Liver (tissue), 9 donors: ENCODE results near the gene HBG1. TPM values are rescaled to one million over a fixed set of nuclear protein-coding genes. Genes with fewer than 3 reads are reported as not detected.

Experiments
- DNase-seq: peaks from one replicate; pipeline ENCODE4 v3.0.0-alpha.2; 2017; ENCODE audit warnings: low spot score
- H3K27ac ChIP-seq, 2 donors: one replicate each; pipeline ENCODE4 v1.7.0; 2013; ENCODE audit warnings: inconsistent platforms in 2 of 2, low read length in 2 of 2, control low read depth in 1 of 2, low read depth in 1 of 2, mild to moderate bottlenecking in 1 of 2
- H3K27me3 ChIP-seq, 4 donors: one replicate each; pipeline versions ENCODE4 v1.6.1 to v1.7.0; 2013; ENCODE audit warnings: low read length in 3 of 4, inconsistent platforms in 1 of 4, mild to moderate bottlenecking in 1 of 4, moderate library complexity in 1 of 4; ENCODE audit not compliant: control insufficient read depth in 4 of 4, insufficient read depth in 4 of 4
- H3K36me3 ChIP-seq, 4 donors: one replicate each; pipeline versions ENCODE4 v1.6.1 to v1.7.0; 2013; ENCODE audit warnings: low read length in 3 of 4, mild to moderate bottlenecking in 3 of 4, low read depth in 1 of 4, moderate library complexity in 1 of 4; ENCODE audit not compliant: control insufficient read depth in 4 of 4, insufficient read depth in 3 of 4
- H3K4me1 ChIP-seq, 4 donors: one replicate each; pipeline versions ENCODE4 v1.6.1 to v1.7.0; 2013; ENCODE audit warnings: low read length in 3 of 4, mild to moderate bottlenecking in 3 of 4, moderate library complexity in 1 of 4; ENCODE audit not compliant: control insufficient read depth in 4 of 4, insufficient read depth in 4 of 4
- H3K4me3 ChIP-seq, 3 donors: one replicate each; pipeline versions ENCODE4 v1.6.1 to v1.7.0; 2013; ENCODE audit warnings: low read length in 3 of 3, control low read depth in 1 of 3, low read depth in 1 of 3, mild to moderate bottlenecking in 1 of 3
- H3K9ac ChIP-seq, 2 donors: one replicate each; pipeline ENCODE4 v1.7.0; 2013; ENCODE audit warnings: low read length in 2 of 2, mild to moderate bottlenecking in 2 of 2, moderate library complexity in 2 of 2, control low read depth in 1 of 2, low read depth in 1 of 2
- H3K9me3 ChIP-seq, 4 donors: one replicate each; pipeline versions ENCODE4 v1.6.1 to v1.7.0; 2013; ENCODE audit warnings: low read length in 3 of 4; ENCODE audit not compliant: control insufficient read depth in 4 of 4
- ATF3 ChIP-seq: IDR thresholded peaks from 2 replicates; pipeline ENCODE4 v1.6.1; 2016; ENCODE audit warnings: antibody characterized with exemption
- CTCF ChIP-seq: fragments of 150-350 bp; IDR thresholded peaks from 2 replicates; pipeline ENCODE4 v1.5.1; 2017; ENCODE audit warnings: improper control_type of control experiment, low read depth, low read length; ENCODE audit not compliant: missing input control
- EGR1 ChIP-seq, 2 donors: IDR thresholded peaks; 2 replicates each; pipeline ENCODE4 v1.6.1; 2016 to 2018; ENCODE audit warnings: antibody characterized with exemption in 2 of 2, low read depth in 2 of 2
- FOXA1 ChIP-seq: IDR thresholded peaks from 2 replicates; pipeline ENCODE4 v1.6.1; 2016; ENCODE audit warnings: antibody characterized with exemption
- FOXA2 ChIP-seq: IDR thresholded peaks from 2 replicates; pipeline ENCODE4 v1.6.1; 2016; ENCODE audit warnings: antibody characterized with exemption
- GABPA ChIP-seq, 2 donors: IDR thresholded peaks in 1 of 2; conservative IDR thresholded peaks in 1 of 2; 2 replicates each; pipeline ENCODE4 v1.6.1; 2016; ENCODE audit warnings: antibody characterized with exemption in 2 of 2, mild to moderate bottlenecking in 1 of 2, moderate library complexity in 1 of 2
- HNF4A ChIP-seq, 2 donors: conservative IDR thresholded peaks; 2 replicates each; pipeline ENCODE4 v1.6.1; 2016; ENCODE audit warnings: antibody characterized with exemption in 2 of 2, mild to moderate bottlenecking in 2 of 2
- HNF4G ChIP-seq: IDR thresholded peaks from 2 replicates; pipeline ENCODE4 v1.6.1; 2016; ENCODE audit warnings: antibody characterized with exemption
- JUND ChIP-seq, 2 donors: IDR thresholded peaks; 2 replicates each; pipeline ENCODE4 v1.6.1; 2016; ENCODE audit warnings: antibody characterized with exemption in 2 of 2
- NR2F2 ChIP-seq: IDR thresholded peaks from 2 replicates; pipeline ENCODE4 v1.6.1; 2016; ENCODE audit warnings: antibody characterized with exemption
- RAD21 ChIP-seq, 2 donors: IDR thresholded peaks; 2 replicates each; pipeline ENCODE4 v1.6.1; 2016; ENCODE audit warnings: antibody characterized with exemption in 2 of 2, mild to moderate bottlenecking in 2 of 2
- REST ChIP-seq: IDR thresholded peaks from 2 replicates; pipeline ENCODE4 v1.6.1; 2016; ENCODE audit warnings: antibody characterized with exemption, mild to moderate bottlenecking
- RXRA ChIP-seq, 2 donors: IDR thresholded peaks; 2 replicates each; pipeline ENCODE4 v1.6.1; 2017 to 2018; ENCODE audit warnings: antibody characterized with exemption in 2 of 2, mild to moderate bottlenecking in 1 of 2
- SP1 ChIP-seq: IDR thresholded peaks from 2 replicates; pipeline ENCODE4 v1.6.1; 2018; ENCODE audit warnings: antibody characterized with exemption, mild to moderate bottlenecking
- TAF1 ChIP-seq: conservative IDR thresholded peaks from 2 replicates; pipeline ENCODE4 v1.6.1; 2016; ENCODE audit warnings: antibody characterized with exemption, mild to moderate bottlenecking
- YY1 ChIP-seq: IDR thresholded peaks from 2 replicates; pipeline ENCODE4 v1.6.1; 2016; ENCODE audit warnings: antibody characterized with exemption, mild to moderate bottlenecking
- ZBTB33 ChIP-seq: IDR thresholded peaks from 2 replicates; pipeline ENCODE4 v1.6.1; 2016; ENCODE audit warnings: antibody characterized with exemption
- WGBS: extraction: QIAGEN DNeasy Blood & Tissue Kit; methylation state at CpG from one replicate; pipeline ENCODE4 v1.1.7; 2013; 5-methylcytosine and 5-hydroxymethylcytosine counted together
- polyA plus RNA-seq, 2 donors: library from polyadenylated mRNA; stranded (reverse) in 1 of 2; unstranded in 1 of 2; fragments of 200-250 nt in 1 of 2; fragments of >200 nt in 1 of 2; fragmentation: Nextera tagmentation in 1 of 2; extraction: Ambion mirVana in 1 of 2; gene quantifications; one replicate each; pipeline versions ENCODE4 v1.2.1 to v1.2.3, GENCODE V29; 2013 to 2015
- total RNA-seq, 2 donors: library from RNA; depleted of rRNA; stranded (reverse); fragments of >200 nt; gene quantifications; one replicate each; pipeline ENCODE4 v1.2.3, GENCODE V29; 2014
- TF ChIP-seq, protein P1 (sequence below): IDR thresholded peaks from 2 replicates; pipeline ENCODE4 v1.6.1; 2016; ENCODE audit warnings: antibody characterized with exemption
- donor health status: healthy.
- donor health status: healthy.
- donor health status: healthy.
- donor health status: healthy.
- donor health status: healthy.

The HBG1 gene
- total and polyA plus RNA-seq, 4 donors: 75.1 TPM; not detected in 3

GRCh38 chr11:5240458-5240857, 9.2 kb downstream of the HBG1 start:
- H3K4me1 ChIP-seq: no peaks in the 10 kb centered on the region
- no peaks in the 10 kb centered on the region for H3K36me3 ChIP-seq
- H3K27me3 ChIP-seq: peaks cover 0 to 3% (median 0%) of the 10 kb centered on the region in 4 donors
- WGBS: 58% methylated on average over 2 of the region's 2 CpGs
- H3K4me3 ChIP-seq: no peak overlapping the region
- H3K9me3 ChIP-seq: peaks cover 0 to 2% (median 0%) of the 10 kb centered on the region in 4 donors
- TF ChIP-seq NR2F2: no peak
- TF ChIP-seq ATF3: no peak
- no peak for TF ChIP-seq EGR1 (IDR thresholded peaks at IDR 0.05; ENCODE audit: low read depth in 2 of 2)
- no peak for TF ChIP-seq RAD21 (IDR thresholded peaks at IDR 0.05)
- no peak for TF ChIP-seq JUND (IDR thresholded peaks at IDR 0.05)
- no peak for TF ChIP-seq GABPA (IDR thresholded peaks at IDR 0.05 in 1 of 2, conservative IDR thresholded peaks at IDR 0.05 in 1 of 2)
- H3K9ac ChIP-seq: no peak overlapping the region
- no peak overlapping the region for H3K27ac ChIP-seq
- no peak for DNase-seq

- Histone ChIP-seq H3K9me3 (peaks cover 0 to 2% (median 0%) of the 10 kb centered on the region in 4 donors), H3K4me1 (no peaks in the 10 kb centered on the region), H3K9ac (no peak overlapping the region), H3K27ac (no peak overlapping the region), H3K27me3 (peaks cover 0 to 3% (median 0%) of the 10 kb centered on the region in 4 donors), H3K4me3 (no peak overlapping the region), H3K36me3 (no peaks in the 10 kb centered on the region)
- DNase-seq: no peak
- 84% methylated on average over 1 of the region's 1 CpG for WGBS
- TF ChIP-seq FOXA2: no peak
- no peak for TF ChIP-seq HNF4A (conservative IDR thresholded peaks at IDR 0.05)
Observed at GRCh38 chr11:5240056-5240455, 9.6 kb downstream of the HBG1 start.

- no peaks in the 10 kb centered on the region for H3K36me3 ChIP-seq
- H3K27ac ChIP-seq: no peak overlapping the region
- TF ChIP-seq REST (no peak), CTCF (no peak), GABPA (IDR thresholded peaks at IDR 0.05 in 1 of 2, conservative IDR thresholded peaks at IDR 0.05 in 1 of 2) (no peak), SP1 (no peak), TAF1 (no peak), HNF4A (conservative IDR thresholded peaks at IDR 0.05) (no peak), HNF4G (no peak), NR2F2 (no peak), RAD21 (IDR thresholded peaks at IDR 0.05) (no peak), EGR1 (IDR thresholded peaks at IDR 0.05; ENCODE audit: low read depth in 2 of 2) (no peak), ZBTB33 (no peak), RXRA (IDR thresholded peaks at IDR 0.05) (no peak), YY1 (no peak), FOXA1 (no peak), ATF3 (no peak), JUND (IDR thresholded peaks at IDR 0.05) (no peak), FOXA2 (no peak)
- TF ChIP-seq, protein P1, sequence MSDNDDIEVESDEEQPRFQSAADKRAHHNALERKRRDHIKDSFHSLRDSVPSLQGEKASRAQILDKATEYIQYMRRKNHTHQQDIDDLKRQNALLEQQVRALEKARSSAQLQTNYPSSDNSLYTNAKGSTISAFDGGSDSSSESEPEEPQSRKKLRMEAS: no peak
- H3K4me3 ChIP-seq: no peak overlapping the region
- no peak for DNase-seq
- peaks cover 0 to 3% (median 0%) of the 10 kb centered on the region in 4 donors for H3K27me3 ChIP-seq
- no peaks in the 10 kb centered on the region for H3K4me1 ChIP-seq
- H3K9ac ChIP-seq: no peak overlapping the region
- H3K9me3 ChIP-seq: peaks cover 0 to 2% (median 0%) of the 10 kb centered on the region in 4 donors
Observed at GRCh38 chr11:5239046-5239445, 10.6 kb downstream of the HBG1 start.
